Esophagus muscularis mucosa (tissue), 3 donors: ENCODE measurements around the gene PLA2G4C.

ENCODE experiments used
- POLR2AphosphoS5 ChIP-seq, 2 donors: sonication (generic); formaldehyde crosslinking; IDR thresholded peaks; one replicate each; pipeline ENCODE4 v1.6.1; 2017; ENCODE audit warnings: antibody characterized with exemption in 2 of 2
- TF ChIP-seq, protein P1 (sequence below), 3 experiments: fragments of 200-600 bp in 2 of 3; fragments of 450-650 bp in 1 of 3; sonication (generic) in 2 of 3; IDR thresholded peaks; one replicate each; pipeline ENCODE4 v1.5.1; 2017 to 2019; ENCODE audit warnings: antibody characterized with exemption in 3 of 3, mild to moderate bottlenecking in 2 of 3, moderate library complexity in 1 of 3

- TF ChIP-seq, protein P1, sequence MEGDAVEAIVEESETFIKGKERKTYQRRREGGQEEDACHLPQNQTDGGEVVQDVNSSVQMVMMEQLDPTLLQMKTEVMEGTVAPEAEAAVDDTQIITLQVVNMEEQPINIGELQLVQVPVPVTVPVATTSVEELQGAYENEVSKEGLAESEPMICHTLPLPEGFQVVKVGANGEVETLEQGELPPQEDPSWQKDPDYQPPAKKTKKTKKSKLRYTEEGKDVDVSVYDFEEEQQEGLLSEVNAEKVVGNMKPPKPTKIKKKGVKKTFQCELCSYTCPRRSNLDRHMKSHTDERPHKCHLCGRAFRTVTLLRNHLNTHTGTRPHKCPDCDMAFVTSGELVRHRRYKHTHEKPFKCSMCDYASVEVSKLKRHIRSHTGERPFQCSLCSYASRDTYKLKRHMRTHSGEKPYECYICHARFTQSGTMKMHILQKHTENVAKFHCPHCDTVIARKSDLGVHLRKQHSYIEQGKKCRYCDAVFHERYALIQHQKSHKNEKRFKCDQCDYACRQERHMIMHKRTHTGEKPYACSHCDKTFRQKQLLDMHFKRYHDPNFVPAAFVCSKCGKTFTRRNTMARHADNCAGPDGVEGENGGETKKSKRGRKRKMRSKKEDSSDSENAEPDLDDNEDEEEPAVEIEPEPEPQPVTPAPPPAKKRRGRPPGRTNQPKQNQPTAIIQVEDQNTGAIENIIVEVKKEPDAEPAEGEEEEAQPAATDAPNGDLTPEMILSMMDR (IDR thresholded peaks at IDR 0.05): no peak
- TF ChIP-seq POLR2AphosphoS5 (IDR thresholded peaks at IDR 0.05): no peak
Measured at GRCh38 chr19:48139053-48139452, 28.4 kb upstream of the PLA2G4C start.
